DMS114 treated with DMSO at 0.1 percent for 48 hours (cell line): ENCODE results near the gene ANKRD50.

Experiments used
- DNase-seq: peaks from one replicate; lab custom pipeline; 2025; ENCODE audit not compliant: unreplicated experiment; lab: John Stamatoyannopoulos, UW

Gene ANKRD50, protein sequence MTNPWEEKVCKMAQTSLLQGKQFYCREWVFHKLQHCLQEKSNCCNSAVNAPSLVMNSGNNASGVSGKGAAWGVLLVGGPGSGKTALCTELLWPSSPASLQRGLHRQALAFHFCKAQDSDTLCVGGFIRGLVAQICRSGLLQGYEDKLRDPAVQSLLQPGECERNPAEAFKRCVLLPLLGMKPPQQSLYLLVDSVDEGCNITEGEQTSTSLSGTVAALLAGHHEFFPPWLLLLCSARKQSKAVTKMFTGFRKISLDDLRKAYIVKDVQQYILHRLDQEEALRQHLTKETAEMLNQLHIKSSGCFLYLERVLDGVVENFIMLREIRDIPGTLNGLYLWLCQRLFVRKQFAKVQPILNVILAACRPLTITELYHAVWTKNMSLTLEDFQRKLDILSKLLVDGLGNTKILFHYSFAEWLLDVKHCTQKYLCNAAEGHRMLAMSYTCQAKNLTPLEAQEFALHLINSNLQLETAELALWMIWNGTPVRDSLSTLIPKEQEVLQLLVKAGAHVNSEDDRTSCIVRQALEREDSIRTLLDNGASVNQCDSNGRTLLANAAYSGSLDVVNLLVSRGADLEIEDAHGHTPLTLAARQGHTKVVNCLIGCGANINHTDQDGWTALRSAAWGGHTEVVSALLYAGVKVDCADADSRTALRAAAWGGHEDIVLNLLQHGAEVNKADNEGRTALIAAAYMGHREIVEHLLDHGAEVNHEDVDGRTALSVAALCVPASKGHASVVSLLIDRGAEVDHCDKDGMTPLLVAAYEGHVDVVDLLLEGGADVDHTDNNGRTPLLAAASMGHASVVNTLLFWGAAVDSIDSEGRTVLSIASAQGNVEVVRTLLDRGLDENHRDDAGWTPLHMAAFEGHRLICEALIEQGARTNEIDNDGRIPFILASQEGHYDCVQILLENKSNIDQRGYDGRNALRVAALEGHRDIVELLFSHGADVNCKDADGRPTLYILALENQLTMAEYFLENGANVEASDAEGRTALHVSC (N-terminal part only)

DNA sequence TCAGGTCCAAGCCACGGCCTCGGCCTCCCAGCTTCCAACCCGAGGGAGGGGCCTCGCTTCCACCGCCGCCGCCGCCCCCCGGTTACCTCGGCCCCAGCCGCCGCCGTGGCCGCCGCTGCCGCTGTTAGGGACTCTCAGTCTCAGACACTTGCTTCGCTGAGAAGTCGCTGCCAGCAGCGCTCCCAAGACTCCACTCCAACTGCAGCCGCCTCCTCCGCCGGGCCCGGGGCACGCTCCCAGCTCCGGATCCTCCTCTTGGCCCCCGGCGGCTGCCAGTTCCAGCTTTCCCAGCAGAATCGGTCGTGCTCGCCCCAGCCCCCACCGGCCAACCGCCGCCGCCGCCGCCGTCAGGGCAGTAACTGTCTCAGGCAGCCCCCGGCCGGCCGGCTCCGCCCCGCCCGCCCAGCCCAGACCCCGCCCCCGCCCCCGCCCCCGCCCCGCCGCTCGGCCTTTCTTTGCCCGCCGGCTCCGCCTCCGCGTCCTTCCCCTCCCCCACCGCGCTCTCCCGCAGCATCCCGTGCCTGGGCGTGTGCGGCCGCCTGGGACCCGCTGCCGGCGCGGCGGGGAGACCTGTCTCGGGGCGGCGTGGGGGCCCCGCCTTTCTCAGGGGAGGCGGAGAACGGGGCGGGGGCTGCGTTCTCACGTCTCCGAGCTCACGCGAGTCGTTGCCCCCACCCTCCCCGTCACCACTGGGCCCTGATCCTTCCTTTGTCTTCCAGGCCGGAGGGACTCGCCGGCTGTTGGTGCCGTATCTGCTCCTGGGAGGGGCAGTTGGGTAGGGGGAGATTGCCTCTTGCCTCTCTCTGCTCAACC is at the start of gene ANKRD50:
Gene ANKRD50 (minus strand): TSS at position 361 of the 813 bp plus-strand sequence. CDS start 2,221 bp downstream, outside the sequence.
- peak; percentile 74 for DNase-seq

DNA sequence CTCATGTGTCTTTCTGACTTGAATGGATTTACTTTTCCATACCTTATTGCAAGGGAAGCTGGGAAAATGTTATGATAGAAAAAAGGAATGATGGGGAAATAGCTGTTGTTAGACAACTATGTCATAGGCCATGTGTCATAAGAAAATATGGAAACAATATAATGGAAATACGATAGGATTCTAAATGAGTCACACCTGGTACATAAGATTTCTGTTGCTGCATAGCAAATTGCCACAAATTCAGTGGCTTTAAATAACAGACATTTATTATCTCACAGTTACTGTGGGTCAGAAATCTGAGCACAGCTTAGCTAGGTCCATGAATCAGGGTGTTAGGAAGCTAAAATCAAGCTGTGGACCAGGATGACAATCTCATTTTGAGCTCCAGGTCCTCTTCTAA is 44.6 kb upstream of the ANKRD50 start:
- no peak for DNase-seq

DNA sequence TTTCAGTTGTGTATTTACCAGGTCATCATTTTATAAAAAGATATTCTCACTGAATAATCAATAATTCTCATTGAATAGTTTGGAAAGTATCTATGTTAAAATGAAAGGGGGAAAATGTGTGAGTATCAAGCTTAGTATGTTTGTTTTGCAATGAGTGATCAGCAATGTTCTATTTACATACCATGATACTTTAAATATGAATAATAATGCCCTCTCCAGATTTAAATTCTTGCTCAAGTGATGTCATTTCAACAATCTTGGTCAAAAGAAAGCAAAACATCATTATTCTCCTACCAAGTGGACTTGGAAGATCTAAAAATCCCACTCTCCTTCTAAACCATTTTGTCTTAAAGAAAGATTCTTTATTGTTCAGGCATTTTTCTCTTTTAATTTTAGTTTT is 42.1 kb upstream of the ANKRD50 start:
- DNase-seq, result no peak

DNA sequence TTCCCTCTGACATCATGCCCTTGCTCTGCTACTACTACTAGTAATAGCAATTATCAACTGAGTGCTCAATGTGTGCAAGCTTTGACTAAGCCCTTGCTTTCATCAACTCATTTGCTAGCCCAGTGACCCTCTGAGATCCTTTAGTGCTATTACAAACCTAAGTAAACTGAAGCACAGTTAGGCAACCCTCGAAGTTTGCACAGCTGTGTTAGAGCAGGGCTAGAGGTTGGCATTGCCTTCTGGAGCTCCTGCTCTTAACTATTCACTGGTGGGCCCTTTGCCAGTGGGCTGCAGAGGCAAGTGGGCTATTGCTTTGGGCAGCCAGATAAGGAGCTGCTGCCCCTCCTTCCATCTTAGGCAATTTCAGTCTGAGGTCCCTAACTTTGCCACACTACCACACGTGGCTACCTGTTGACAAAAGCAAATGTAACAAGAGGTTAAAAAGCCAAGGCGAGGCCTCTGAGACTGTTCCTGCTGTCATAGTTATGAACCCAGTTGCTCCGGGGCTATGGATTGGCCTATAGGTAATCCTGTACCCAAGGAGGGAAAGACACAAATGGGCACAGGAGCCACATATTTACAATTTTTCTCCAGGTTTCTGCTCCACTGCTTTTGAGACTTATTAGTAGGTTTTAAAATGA is 41.5 kb upstream of the ANKRD50 start:
- DNase-seq, result no peak

DNA sequence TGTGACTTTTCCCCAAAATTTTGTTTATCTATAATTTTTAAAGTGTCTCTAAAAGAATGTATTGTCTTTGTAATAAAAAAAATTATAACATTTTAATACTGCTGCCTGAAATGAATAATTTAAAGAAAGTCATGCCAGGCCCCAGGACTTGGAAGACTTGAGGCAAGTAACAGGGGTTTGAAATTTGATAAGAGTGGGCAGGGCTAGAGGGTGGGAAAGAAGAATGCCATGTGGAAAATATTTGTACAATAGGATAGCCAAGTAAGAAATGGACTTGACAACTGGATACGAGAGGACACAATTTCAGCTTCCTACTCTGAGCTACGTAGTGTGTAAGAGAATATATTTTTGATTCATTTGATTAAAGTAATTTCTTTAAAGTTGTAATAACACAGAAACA is 36.9 kb upstream of the ANKRD50 start:
- DNase-seq, result no peak

DNA sequence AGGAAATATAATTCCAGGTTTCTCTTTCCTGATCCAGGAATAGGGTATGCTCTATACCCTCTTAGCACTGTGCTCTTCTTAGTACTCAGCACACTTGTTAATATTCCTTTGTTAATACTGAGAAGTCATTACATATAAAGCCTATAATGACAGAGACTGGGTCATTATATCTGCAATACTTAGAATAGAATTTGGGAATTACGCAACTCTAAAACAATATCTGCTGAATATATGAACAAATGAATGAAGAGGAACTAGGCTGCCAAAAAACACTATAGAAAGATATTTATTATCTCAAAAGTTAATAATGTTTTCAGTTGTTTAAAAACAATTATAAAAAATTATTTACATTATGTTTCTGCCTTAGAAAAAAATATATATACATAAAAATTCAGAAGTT is 36.4 kb upstream of the ANKRD50 start:
- DNase-seq, result no peak

DNA sequence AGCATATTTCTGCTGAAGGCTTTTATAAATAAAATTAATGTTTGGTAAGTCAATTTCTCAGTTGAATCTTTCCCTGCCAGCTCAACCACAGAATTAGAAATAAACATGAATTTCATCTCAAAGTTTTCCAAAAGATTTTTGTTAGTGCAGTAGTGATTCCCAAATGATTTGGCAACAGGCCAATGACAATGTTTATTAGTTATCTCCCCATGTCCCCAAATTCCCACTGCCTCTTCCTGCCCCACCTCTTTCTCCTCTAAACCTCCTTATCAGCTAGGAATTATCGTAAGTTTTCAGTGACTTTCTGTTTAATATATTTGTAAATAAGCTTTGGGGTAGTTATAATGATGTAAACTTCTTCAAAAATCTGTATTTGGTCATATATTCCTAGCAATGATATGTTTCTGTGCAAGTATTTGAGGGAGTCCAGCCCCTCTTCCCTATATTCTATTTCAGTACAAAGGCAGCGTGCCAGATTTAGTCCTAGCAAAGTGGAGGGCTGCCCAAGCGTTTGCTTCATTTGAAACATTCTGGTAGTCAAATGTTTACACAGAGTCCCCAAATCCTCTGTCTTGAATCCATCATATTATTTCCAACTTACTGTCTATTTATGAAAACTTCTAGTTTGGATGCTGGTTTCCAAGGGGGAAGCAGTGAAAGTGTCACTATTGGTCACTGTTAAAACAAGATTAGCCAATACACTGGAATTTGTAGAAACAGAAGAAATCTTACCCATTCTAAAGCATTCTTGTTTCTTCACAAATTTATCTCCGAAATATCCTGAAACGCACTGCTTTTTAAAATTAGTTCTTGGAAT is 33.7 kb upstream of the ANKRD50 start:
- no peak for DNase-seq

DNA sequence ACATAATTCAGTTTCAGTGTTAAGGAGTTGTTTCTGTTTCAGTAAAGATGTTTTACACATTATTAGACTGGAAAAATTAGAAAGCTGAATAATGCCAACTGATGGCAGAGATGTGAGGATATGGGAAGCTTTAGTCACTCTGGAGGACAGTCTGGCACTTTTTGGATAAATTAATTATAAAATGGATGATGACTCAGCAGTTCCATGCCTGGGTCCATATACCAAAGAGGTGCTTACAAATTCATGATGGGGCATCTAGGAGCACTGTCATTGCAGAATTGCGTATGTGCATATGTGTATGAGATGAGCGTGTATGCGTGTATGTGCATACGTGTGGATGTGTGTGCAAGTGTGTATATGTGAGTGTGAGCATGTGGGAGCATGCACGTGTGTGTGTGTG is 31.2 kb upstream of the ANKRD50 start:
- DNase-seq, result no peak

DNA sequence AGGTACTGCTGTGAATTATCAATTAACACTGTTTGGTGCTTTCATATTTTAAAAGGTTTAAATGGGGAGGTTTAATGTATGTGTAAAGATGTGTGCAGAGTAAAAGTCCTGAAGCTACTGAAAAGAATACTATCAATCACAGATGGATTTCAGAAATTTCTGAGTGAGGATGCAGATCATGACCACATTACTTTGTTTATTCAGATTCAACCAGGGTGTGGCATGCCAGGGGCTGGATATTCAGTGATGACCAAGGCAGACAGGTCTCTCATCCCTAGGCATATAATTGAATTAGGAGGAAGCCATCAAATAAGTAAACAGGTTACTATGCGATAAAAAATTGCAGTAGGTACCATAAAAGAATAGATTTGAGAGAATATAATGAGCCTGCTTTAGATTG is 28.0 kb upstream of the ANKRD50 start:
- DNase-seq, result no peak

DNA sequence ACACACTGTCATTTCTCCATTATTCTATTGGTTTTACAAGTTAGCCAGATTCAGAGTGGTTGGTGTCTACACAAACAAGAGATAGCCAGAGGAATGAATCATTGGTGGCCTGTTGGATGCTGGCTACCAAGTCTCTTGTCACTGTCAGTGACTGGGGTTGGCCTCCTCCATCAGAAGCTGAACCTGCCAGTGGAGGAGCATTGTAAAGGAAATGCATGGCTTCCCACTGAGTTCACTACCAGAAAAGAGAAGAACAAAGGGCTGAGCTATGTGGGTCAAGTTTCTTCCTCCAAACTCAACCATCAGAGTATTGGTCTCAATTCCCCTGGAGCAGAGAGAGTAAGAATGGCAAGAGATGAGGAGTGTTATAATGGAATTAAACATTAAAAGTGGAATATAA is 26.5 kb upstream of the ANKRD50 start:
- no peak for DNase-seq

DNA sequence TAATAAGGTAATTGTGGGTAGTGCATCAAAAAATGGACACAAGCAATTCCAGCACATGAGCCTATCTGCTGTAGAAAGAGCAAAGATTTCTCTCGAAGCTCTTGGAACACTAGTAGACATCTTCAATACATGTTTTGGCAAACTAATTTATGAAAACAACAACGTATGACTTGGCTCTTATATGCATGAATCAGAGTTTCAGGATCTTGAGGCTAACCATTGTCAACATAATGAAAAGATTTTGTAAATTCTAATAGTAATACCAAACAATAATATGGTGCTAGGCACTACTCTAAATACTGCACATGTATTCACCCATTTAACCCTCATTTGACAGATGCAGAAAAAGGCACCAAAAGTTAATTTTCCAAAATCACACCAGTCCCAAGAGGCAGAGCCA is 25.1 kb upstream of the ANKRD50 start:
- no peak for DNase-seq

DNA sequence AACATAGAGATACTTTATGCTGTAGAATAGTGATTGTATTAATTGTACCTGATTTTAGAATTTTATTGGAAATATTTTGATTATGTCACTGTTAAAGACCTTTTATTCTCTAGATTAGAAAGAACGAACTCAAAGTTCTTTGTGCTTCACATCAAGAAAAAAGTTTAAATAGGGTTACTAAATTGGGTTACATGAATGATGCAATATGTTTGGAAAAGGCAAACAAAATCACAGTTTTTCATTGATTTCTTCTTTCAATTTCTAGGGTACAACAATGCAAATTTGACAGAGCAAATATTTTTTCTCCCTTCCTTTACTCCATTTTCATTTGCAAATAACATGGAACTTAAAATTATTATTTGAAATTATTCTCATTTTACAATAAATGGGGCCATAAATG is 24.0 kb upstream of the ANKRD50 start:
- DNase-seq, result no peak

DNA sequence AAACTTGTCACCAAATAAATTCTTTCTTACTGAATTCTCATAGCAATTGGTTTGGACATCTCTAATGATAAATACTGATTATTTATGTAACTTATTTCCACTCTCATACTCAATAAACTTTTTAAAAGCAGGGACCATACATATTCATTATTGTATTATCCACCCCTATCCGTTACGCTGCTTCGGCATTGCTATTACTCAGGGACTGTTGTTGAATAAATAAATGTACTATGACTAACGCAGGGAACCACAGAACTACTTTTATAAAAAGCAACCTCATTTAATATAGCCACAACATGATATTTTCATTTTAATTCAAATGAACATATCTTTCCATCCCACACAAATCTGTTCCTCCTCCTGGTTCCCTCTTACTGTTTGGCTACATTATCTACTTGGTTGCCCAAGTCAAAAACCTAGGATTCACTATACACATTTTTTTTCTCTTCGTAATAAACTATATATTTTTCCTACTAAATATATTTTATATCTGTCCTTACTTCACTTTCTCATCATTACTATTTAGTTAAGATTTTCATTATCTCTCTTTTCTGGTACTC is 14.9 kb upstream of the ANKRD50 start:
- DNase-seq, result no peak

DNA sequence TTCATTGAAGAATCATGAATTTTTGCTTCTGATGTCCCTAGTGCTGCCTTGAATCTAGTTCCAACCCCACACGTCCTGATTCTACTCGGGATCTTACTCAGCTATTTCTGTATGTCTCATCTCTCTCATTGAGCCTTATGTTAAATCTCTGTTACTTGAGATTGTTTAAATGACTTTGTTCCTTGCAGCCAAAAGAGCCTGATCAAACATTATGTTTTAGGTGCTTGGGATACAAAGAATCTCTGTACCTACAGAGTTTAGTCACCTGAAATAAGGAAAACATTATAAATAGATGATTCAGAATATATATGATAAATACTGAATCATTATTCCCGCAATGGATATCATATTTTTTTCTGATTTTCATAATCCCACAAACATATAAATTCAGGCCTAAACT is 13.7 kb upstream of the ANKRD50 start:
- no peak for DNase-seq

DNA sequence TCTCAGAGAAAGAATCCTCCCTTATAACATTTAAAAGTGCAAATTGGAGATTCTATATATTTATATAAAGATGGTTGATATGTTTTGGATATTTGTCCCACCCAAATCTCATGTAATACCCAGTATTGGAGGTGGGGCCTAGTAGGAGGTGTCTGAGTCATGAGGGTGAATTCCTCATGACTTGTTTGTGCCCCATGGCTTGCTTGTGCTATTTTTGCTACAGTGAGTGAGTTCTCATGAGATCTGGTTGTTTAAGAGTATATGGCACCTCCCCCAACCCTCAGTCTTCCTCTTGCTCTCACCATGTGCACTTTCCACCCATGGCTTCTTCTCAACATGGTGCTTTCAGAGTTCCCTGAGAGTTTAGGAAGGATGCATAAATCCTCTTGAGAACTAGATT is 9.5 kb upstream of the ANKRD50 start:
- DNase-seq, result no peak

DNA sequence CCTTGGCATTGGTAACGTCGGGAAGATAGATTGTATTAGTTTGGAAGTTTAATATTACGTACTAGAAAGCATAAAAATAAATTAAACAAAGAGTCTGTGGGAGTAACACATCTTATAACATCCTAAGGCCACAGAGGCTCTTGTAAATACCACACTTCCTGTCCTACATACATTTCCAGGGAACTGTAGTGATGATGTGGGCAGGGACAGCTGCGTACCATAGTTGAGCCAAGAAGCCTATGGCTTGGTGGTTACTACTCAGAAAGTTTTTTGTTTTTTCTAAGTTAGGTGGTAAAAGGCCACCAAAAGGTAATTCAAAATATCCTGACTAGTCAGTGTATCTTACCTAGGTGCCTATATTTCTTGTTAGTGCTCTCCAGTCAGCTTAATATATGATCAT is 4.6 kb upstream of the ANKRD50 start:
- no peak for DNase-seq

DNA sequence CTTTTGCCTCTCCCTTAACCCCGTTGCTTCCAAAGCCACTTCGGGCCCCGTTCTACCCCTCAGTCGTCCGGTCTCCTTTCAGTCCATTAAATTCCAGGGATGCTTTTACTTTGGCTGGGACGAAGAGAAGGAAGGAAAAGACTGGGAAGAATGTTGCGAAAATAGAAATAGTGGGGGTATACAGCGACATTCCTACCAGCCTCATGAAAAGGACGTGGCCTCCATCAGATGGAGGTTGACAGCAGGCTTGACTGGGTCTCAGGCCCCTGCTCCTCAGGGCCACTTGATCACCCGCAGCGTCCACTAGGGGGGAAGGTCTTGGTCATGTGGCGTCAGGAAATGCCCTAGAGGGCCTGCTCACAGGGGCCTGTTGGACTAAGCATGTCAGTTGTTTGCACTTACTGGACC is 657 bp upstream of the ANKRD50 start:
- DNase-seq, result peak; percentile 56

DNA sequence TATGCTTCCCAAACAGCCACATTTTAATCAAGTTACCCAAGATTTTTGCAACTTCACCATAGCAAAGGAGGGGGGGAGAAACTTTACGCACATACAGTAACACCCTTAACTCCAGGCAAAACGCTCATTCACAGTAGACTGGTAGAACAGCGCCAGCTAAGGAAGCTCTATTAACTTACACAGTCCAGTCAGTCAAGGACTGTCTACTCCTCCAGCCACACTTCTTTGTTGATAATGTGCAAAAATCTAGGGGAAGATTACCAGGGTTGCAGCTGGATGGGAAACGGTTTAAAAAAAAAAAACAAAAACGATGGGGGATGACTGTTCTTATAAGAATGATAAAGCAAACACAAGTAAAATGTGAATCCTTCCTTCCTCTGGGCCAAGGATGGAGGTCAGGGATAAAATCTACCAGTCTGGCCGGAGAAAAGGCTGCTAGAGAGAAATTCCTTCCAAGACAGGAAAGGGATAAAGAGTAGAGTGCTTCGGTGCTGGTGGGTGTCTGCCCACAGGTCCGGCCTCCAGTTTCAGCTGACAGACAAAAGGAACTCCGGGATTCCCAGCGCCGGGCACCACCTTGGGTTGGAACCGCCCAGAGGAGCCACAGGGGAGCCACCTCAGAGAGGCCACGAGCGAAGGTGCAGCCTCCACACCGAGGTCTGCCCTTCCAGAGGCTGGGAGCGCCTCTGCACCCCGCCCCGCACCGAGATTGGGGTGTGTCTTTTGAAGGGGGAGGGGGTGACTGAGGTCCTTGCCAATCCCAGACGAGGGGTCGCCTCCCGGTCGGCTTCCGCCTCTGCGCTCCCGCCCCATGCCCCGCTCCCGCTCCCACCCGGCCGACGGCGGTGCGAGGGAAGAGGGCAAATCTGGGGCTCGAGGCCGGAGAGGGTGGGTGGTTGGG is 811 bp downstream of the ANKRD50 start:
- peak; percentile 31 for DNase-seq
